Neural progenitor cell (in vitro differentiated cells): ENCODE measurements around the gene CEND1. TPM values are rescaled to one million over a fixed set of nuclear protein-coding genes. Genes with fewer than 3 reads are reported as not detected.

ENCODE experiments used
- DNase-seq: peaks from one replicate; pipeline ENCODE4 v3.0.0-alpha.2; 2016; ENCODE audit warnings: low spot score
- H2AFZ ChIP-seq: fragments of 200-600 bp; sonication (generic); replicated peaks from 2 replicates; pipeline ENCODE4 v1.6.1; 2016; ENCODE audit warnings: antibody characterized with exemption
- H3F3A ChIP-seq: fragments of 200-600 bp; sonication (generic); 2 replicates; pipeline ENCODE4 v1.6.1; 2016; ENCODE audit warnings: antibody characterized with exemption, low read depth
- H3K27ac ChIP-seq: fragments of 200-600 bp; sonication (generic); 2 replicates; pipeline ENCODE4 v1.5.1; 2016; ENCODE audit warnings: mild to moderate bottlenecking
- H3K27me3 ChIP-seq: fragments of 200-600 bp; sonication (generic); 2 replicates; pipeline ENCODE4 v1.6.1; 2016; ENCODE audit warnings: mild to moderate bottlenecking, moderate library complexity
- H3K36me3 ChIP-seq: fragments of 200-600 bp; sonication (generic); 2 replicates; pipeline ENCODE4 v1.5.1; 2016
- H3K4me1 ChIP-seq: fragments of 200-600 bp; sonication (generic); 2 replicates; pipeline ENCODE4 v1.6.1; 2016; ENCODE audit warnings: mixed run types
- H3K4me2 ChIP-seq: fragments of 200-600 bp; sonication (generic); 2 replicates; pipeline ENCODE4 v1.6.1; 2016
- H3K4me3 ChIP-seq: fragments of 200-600 bp; sonication (generic); 2 replicates; pipeline ENCODE4 v1.5.1; 2016
- H3K79me2 ChIP-seq: fragments of 200-600 bp; sonication (generic); 2 replicates; pipeline ENCODE4 v1.6.1; 2016; ENCODE audit warnings: low read depth
- H3K9ac ChIP-seq: fragments of 200-600 bp; sonication (generic); 2 replicates; pipeline ENCODE4 v1.6.1; 2016
- H3K9me3 ChIP-seq: fragments of 200-600 bp; sonication (generic); 2 replicates; pipeline ENCODE4 v1.5.1; 2016; ENCODE audit warnings: low read depth
- H4K20me1 ChIP-seq: fragments of 200-600 bp; sonication (generic); 2 replicates; pipeline ENCODE4 v1.6.1; 2016; ENCODE audit warnings: low read depth
- H3K27ac Mint-ChIP-seq: 3 replicates; pipeline ENCODE4 v1.8.0; 2021; ENCODE audit warnings: mixed read lengths
- H3K27me3 Mint-ChIP-seq: 2 replicates; pipeline ENCODE4 v1.8.0; 2022; ENCODE audit warnings: low read depth, mild to moderate bottlenecking, inconsistent platforms, moderate library complexity, mixed read lengths; ENCODE audit not compliant: insufficient read depth
- H3K36me3 Mint-ChIP-seq: 3 replicates; pipeline ENCODE4 v1.8.0; 2021; ENCODE audit warnings: mixed read lengths
- H3K4me1 Mint-ChIP-seq: 3 replicates; pipeline ENCODE4 v1.8.0; 2021; ENCODE audit warnings: mixed read lengths
- H3K4me3 Mint-ChIP-seq: 3 replicates; pipeline ENCODE4 v1.8.0; 2021; ENCODE audit warnings: mild to moderate bottlenecking, moderate library complexity, mixed read lengths
- H3K9me3 Mint-ChIP-seq: 3 replicates; pipeline ENCODE4 v1.8.0; 2020; ENCODE audit warnings: mixed read lengths
- EZH2 ChIP-seq: fragments of 200-600 bp; sonication (generic); IDR thresholded peaks from 2 replicates; pipeline ENCODE4 v1.6.1; 2017; ENCODE audit warnings: antibody characterized with exemption, mild to moderate bottlenecking, moderate library complexity
- EZH2phosphoT487 ChIP-seq: fragments of 200-600 bp; sonication (generic); IDR thresholded peaks from 2 replicates; pipeline ENCODE4 v1.6.1; 2017; ENCODE audit warnings: antibody characterized with exemption
- total RNA-seq: library from RNA; depleted of rRNA; stranded (reverse); fragments of >200 nt; gene quantifications from 2 replicates; pipeline ENCODE4 v1.2.3, GENCODE V29; 2015; ENCODE audit warnings: low replicate concordance
- TF ChIP-seq, protein P1 (sequence below): fragments of 200-600 bp; sonication (generic); IDR thresholded peaks from 2 replicates; pipeline ENCODE4 v1.5.1; 2017; ENCODE audit warnings: antibody characterized with exemption, mild to moderate bottlenecking

CEND1 gene
- total RNA-seq, 1 donor from 2014 or later = 0.94 TPM

DNA sequence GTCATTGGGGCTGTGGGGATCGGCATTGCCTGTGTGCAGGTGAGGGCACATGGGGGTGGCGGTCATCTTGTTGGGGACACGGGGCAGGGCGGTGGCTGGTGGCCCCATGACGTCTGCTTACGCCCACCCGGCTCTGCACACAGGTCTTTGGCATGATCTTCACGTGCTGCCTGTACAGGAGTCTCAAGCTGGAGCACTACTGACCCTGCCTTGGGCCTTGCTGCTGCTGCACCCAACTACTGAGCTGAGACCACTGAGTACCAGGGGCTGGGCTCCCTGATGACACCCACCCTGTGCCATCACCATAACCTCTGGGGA lies 48.1 kb upstream of the CEND1 start:
- H3K4me3 ChIP-seq = no peak overlapping the region
- Mint-ChIP-seq H3K27ac (no peak overlapping the region), H3K9me3 (no peaks in the 10 kb centered on the region), H3K4me1 (peaks cover 20% of the 10 kb centered on the region), H3K4me3 (no peak overlapping the region), H3K36me3 (peaks cover 3% of the 10 kb centered on the region), H3K27me3 (peaks cover 7% of the 10 kb centered on the region)
- H3K4me1 ChIP-seq = peaks cover 7% of the 10 kb centered on the region
- H3K79me2 ChIP-seq = peaks cover 23% of the 10 kb centered on the region
- H2AFZ ChIP-seq = no peak overlapping the region
- no peaks in the 10 kb centered on the region for H3K9me3 ChIP-seq
- TF ChIP-seq EZH2phosphoT487 (no peak), EZH2 (no peak)
- TF ChIP-seq, protein P1, sequence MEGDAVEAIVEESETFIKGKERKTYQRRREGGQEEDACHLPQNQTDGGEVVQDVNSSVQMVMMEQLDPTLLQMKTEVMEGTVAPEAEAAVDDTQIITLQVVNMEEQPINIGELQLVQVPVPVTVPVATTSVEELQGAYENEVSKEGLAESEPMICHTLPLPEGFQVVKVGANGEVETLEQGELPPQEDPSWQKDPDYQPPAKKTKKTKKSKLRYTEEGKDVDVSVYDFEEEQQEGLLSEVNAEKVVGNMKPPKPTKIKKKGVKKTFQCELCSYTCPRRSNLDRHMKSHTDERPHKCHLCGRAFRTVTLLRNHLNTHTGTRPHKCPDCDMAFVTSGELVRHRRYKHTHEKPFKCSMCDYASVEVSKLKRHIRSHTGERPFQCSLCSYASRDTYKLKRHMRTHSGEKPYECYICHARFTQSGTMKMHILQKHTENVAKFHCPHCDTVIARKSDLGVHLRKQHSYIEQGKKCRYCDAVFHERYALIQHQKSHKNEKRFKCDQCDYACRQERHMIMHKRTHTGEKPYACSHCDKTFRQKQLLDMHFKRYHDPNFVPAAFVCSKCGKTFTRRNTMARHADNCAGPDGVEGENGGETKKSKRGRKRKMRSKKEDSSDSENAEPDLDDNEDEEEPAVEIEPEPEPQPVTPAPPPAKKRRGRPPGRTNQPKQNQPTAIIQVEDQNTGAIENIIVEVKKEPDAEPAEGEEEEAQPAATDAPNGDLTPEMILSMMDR = no peak
- H3K9ac ChIP-seq = no peak overlapping the region
- peaks cover 69% of the 10 kb centered on the region for H4K20me1 ChIP-seq
- no peak overlapping the region for H3K27ac ChIP-seq
- no peak for DNase-seq
- H3F3A ChIP-seq = peaks cover 22% of the 10 kb centered on the region
- H3K4me2 ChIP-seq = no peak overlapping the region
- H3K27me3 ChIP-seq = no peaks in the 10 kb centered on the region
- no peaks in the 10 kb centered on the region for H3K36me3 ChIP-seq

DNA sequence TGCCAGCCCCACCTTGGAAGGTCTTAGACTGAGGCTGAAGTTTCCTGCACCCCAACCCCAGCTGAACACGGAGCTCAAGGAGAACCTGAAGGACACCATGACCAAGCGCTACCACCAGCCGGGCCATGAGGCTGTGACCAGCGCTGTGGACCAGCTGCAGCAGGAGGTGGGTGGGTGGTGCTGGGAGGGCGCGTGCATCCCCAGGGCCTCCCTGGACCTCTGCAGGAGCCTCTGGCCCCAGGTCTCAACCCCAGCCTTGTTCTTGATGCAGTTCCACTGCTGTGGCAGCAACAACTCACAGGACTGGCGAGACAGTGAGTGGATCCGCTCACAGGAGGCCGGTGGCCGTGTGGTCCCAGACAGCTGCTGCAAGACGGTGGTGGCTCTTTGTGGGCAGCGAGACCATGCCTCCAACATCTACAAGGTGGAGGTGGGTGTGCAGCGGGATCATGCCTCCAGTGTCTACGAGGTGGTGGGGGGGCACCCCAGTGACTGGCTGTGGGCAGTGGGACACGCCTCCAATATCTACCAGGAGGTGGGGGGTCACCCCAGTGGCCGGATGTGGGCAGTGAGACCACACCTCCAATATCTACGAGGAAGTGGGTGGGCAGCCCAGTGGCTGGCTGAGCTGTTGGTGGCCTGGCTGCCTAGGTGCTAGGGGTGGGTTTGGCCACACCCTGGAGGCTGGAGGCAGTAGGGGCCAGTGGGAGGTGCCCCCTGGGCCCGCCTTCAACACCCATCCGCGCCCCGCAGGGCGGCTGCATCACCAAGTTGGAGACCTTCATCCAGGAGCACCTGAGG lies 47.5 kb upstream of the CEND1 start:
- Histone ChIP-seq H3K4me2 (no peak overlapping the region), H3K79me2 (peaks cover 23% of the 10 kb centered on the region), H3F3A (peaks cover 22% of the 10 kb centered on the region), H3K4me1 (peaks cover 9% of the 10 kb centered on the region), H2AFZ (no peak overlapping the region), H3K27me3 (peaks cover 1% of the 10 kb centered on the region), H3K4me3 (no peak overlapping the region), H4K20me1 (peaks cover 69% of the 10 kb centered on the region), H3K9me3 (no peaks in the 10 kb centered on the region), H3K27ac (no peak overlapping the region), H3K9ac (no peak overlapping the region), H3K36me3 (no peaks in the 10 kb centered on the region)
- Mint-ChIP-seq H3K36me3 (peaks cover 3% of the 10 kb centered on the region), H3K27me3 (peaks cover 7% of the 10 kb centered on the region), H3K4me3 (no peak overlapping the region), H3K9me3 (no peaks in the 10 kb centered on the region), H3K27ac (no peak overlapping the region), H3K4me1 (peaks cover 21% of the 10 kb centered on the region)
- no peak for DNase-seq
- TF ChIP-seq, protein P1 = no peak
- TF ChIP-seq EZH2phosphoT487 = no peak
- no peak for TF ChIP-seq EZH2

DNA sequence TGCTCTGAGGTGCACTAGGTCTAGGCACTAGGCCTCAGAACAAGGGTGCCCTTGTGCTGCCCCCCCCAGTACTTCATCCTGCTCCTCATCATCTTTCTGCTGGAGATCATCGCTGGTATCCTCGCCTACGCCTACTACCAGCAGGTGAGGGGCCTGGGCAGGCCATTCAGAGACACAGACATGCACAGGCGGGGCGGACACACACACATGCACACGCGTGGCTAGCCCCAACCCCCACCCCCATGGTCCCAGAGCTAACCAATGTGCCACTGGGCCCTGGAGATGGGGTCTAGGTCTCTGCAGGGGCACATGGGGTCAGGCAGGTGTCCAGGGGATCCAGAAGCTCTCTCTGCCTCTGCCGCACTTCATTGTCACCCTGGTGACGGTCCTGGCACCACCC lies 46.8 kb upstream of the CEND1 start:
- Histone ChIP-seq H3K4me1 (peaks cover 14% of the 10 kb centered on the region), H2AFZ (no peak overlapping the region), H3K27me3 (peaks cover 8% of the 10 kb centered on the region), H3K79me2 (peaks cover 17% of the 10 kb centered on the region), H3K9ac (no peak overlapping the region), H3K27ac (no peak overlapping the region), H3K4me2 (no peak overlapping the region), H3F3A (peaks cover 29% of the 10 kb centered on the region), H3K9me3 (no peaks in the 10 kb centered on the region), H3K4me3 (no peak overlapping the region), H4K20me1 (peaks cover 68% of the 10 kb centered on the region), H3K36me3 (no peaks in the 10 kb centered on the region)
- Mint-ChIP-seq H3K27me3 (peaks cover 11% of the 10 kb centered on the region), H3K4me3 (no peak overlapping the region), H3K4me1 (peaks cover 26% of the 10 kb centered on the region), H3K27ac (no peak overlapping the region), H3K9me3 (no peaks in the 10 kb centered on the region), H3K36me3 (peaks cover 3% of the 10 kb centered on the region)
- no peak for DNase-seq
- TF ChIP-seq, protein P1 = no peak
- TF ChIP-seq EZH2 (no peak), EZH2phosphoT487 (no peak)
